ENCODE measurements around the gene LRRK1. TPM values are rescaled to one million over a fixed set of nuclear protein-coding genes. Genes with fewer than 3 reads are reported as not detected.

The LRRK1 gene
- total RNA-seq, 6 experiments from 2014 or later, result 0.93 to 3.6 (median 2.5) TPM

DNA sequence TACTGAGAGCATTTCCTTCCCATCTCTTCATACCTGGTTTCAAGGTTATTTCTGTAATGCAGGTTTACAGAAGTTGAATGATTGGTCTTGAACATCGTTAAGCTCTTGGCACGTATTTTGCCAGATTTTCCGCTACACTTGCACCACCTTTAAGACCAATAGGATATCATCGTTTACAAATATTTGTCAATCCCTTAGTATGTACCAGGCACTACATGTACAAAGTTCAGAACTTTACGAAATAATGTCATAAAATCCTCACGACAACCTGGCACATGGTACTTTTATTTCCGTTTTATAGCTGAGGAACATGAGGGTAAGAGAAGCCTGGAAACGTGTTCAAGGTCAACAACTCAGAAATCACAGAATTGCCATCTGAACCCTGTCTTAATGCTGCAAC lies 6.3 kb downstream of the LRRK1 start:
- intact Hi-C loops (cut with DNase I), result loop anchor here (10.0 kb wide), 2 partner anchors 79 to 339 kb away; no protein-coding TSS in a partner anchor
- 59% methylated on average over 8 of the region's 8 CpGs for WGBS (ENCODE audit: insufficient coverage, low coverage, low lambda C conversion rate, missing lambda C conversion rate)
- Histone ChIP-seq H3K9me3 (no peaks in the 10 kb centered on the region), H3K4me1 (no peaks in the 10 kb centered on the region), H3K27ac (no peak overlapping the region), H3K4me3 (no peak overlapping the region), H3K36me3 (no peaks in the 10 kb centered on the region), H3K27me3 (no peaks in the 10 kb centered on the region)
- DNase-seq (no peak), ATAC-seq (no peak)
- TF ChIP-seq, protein P1, sequence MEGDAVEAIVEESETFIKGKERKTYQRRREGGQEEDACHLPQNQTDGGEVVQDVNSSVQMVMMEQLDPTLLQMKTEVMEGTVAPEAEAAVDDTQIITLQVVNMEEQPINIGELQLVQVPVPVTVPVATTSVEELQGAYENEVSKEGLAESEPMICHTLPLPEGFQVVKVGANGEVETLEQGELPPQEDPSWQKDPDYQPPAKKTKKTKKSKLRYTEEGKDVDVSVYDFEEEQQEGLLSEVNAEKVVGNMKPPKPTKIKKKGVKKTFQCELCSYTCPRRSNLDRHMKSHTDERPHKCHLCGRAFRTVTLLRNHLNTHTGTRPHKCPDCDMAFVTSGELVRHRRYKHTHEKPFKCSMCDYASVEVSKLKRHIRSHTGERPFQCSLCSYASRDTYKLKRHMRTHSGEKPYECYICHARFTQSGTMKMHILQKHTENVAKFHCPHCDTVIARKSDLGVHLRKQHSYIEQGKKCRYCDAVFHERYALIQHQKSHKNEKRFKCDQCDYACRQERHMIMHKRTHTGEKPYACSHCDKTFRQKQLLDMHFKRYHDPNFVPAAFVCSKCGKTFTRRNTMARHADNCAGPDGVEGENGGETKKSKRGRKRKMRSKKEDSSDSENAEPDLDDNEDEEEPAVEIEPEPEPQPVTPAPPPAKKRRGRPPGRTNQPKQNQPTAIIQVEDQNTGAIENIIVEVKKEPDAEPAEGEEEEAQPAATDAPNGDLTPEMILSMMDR (IDR thresholded peaks at IDR 0.05), result no peak
- TF ChIP-seq POLR2A (IDR thresholded peaks at IDR 0.05), result no peak

DNA sequence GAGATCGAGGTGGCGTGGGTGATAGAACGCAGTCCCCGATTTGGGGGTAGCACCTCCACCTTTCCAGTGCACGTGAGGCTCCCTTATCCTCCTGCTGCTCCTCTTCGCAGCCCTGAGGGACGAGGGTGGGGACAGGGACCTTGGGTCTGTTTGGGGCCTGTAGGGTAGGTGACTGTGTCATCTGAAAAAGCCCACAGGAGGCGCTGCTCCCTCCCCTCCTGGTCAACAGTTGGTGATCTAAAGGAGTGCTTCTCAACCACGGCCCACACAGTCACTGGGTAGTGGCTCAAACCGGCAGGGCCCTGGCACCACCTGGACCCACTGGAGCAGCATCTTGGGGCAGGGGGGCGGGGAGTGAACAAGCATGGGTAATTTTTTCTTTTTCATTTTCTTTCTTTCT lies 7.1 kb downstream of the LRRK1 start:
- WGBS (ENCODE audit: insufficient coverage, low coverage, low lambda C conversion rate, missing lambda C conversion rate), result 74% methylated on average over 6 of the region's 11 CpGs
- no peaks in the 10 kb centered on the region for H3K36me3 ChIP-seq

DNA sequence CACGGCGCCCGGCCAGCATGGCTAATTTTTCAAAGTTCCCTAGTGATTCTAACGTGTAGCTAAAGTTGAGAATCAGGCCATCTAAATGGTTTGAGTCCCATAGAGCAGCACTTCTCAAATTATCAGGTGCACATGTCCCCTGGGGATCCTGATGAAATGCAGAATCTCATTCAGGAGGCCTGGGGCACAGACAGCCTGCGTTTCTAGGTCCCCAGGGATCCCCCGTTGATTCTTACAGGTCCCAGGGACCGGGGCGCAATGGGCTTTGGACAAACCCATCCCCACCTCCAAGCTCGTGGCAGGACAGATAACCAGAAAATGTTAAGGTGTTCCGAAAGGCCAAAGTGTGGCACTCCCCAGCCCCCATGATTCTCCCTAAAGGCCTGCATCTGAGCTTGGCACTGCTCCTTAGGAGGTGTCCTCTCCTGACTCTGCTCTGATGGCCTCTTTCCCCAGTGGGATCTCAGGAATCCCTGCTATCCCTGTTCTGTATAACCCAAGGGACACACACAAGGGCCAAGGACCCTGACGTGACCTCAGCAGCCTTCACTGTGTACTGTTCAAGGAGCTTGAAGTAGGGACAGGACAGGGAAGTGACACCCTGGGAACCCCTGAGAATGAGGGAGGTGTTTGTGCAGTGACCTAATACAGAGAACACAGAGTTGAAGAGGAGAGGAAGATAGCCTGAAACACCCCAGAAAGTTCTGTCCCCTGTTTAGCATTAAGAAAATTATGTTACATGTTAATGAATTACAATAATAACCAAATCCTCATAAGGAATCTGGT lies 8.0 kb downstream of the LRRK1 start:
- no peak for DNase-seq
- no peak for TF ChIP-seq POLR2A (IDR thresholded peaks at IDR 0.05)
- TF ChIP-seq, protein P1 (IDR thresholded peaks at IDR 0.05), result no peak
- no peaks in the 10 kb centered on the region for H3K9me3 ChIP-seq
- ATAC-seq, result no peak
- intact Hi-C loops (cut with DNase I), result loop anchor here (10.0 kb wide), 2 partner anchors 78 to 338 kb away; no protein-coding TSS in a partner anchor
- no peaks in the 10 kb centered on the region for H3K4me1 ChIP-seq
- no peaks in the 10 kb centered on the region for H3K36me3 ChIP-seq
- H3K27me3 ChIP-seq, result no peaks in the 10 kb centered on the region
- WGBS (ENCODE audit: insufficient coverage, low coverage, low lambda C conversion rate, missing lambda C conversion rate), result 80% methylated on average over 4 of the region's 11 CpGs
- H3K27ac ChIP-seq, result no peak overlapping the region
- no peak overlapping the region for H3K4me3 ChIP-seq

More for the DNA sequence above, 7.1 kb downstream of the LRRK1 start:
- Histone ChIP-seq H3K4me3 (no peak overlapping the region), H3K9me3 (no peaks in the 10 kb centered on the region), H3K27me3 (no peaks in the 10 kb centered on the region), H3K27ac (no peak overlapping the region), H3K4me1 (no peaks in the 10 kb centered on the region)
- DNase-seq, result no peak
- TF ChIP-seq, protein P1 (IDR thresholded peaks at IDR 0.05), result no peak
- TF ChIP-seq POLR2A (IDR thresholded peaks at IDR 0.05), result no peak
- no peak for ATAC-seq
- intact Hi-C loops (cut with DNase I), result loop anchor here (10.0 kb wide), 2 partner anchors 79 to 339 kb away; no protein-coding TSS in a partner anchor

DNA sequence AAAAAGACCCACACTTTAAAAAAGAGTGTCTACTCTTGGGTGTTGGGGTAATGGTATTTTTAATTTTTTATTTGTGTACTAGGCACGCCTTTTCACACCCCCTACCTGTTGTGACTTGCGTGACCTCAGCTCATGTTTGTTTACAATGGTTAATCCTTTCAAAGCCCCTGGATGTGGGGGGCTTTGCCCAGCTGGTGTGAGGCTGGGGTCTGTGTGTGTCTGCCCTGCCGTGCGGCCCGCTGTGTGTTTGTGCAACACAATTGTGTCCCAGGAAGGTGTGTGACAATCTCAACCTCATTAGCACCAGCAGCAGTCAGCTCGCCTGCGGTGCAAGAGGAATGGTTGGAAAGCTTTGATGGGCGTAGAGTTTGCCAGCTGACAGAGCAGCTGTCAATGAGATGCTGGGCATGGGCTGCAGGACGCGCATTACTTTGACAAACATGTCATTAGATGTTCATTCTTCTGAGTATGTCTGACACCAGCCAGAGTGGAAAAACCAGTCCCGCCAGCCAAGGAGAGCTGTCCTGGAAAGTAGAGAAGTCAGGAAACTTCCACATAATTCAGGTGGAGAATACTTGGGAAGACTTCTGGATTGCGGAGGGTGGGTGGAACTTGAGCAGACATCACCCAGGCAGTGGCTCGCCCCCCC lies 9.6 kb downstream of the LRRK1 start:
- ATAC-seq, result no peak
- H3K4me1 ChIP-seq, result no peaks in the 10 kb centered on the region

More for the DNA sequence above, 9.6 kb downstream of the LRRK1 start:
- no peaks in the 10 kb centered on the region for H3K9me3 ChIP-seq
- H3K27ac ChIP-seq, result no peak overlapping the region
- no peak overlapping the region for H3K4me3 ChIP-seq
- DNase-seq, result no peak
- TF ChIP-seq, protein P1 (IDR thresholded peaks at IDR 0.05), result no peak
- no peak for TF ChIP-seq POLR2A (IDR thresholded peaks at IDR 0.05)
- WGBS (ENCODE audit: insufficient coverage, low coverage, low lambda C conversion rate, missing lambda C conversion rate), result 46% methylated on average over 3 of the region's 13 CpGs
- intact Hi-C loops (cut with DNase I), result loop anchor here (10.0 kb wide), 2 partner anchors 76 to 336 kb away; no protein-coding TSS in a partner anchor
- H3K36me3 ChIP-seq, result no peaks in the 10 kb centered on the region
- H3K27me3 ChIP-seq, result no peaks in the 10 kb centered on the region
